ENCODE results near the gene WDFY2. TPM values are rescaled to one million over a fixed set of nuclear protein-coding genes. Genes with fewer than 3 reads are reported as not detected.

Gene WDFY2
- total and polyA plus RNA-seq, 7 donors, result 0.66 to 5.3 (median 1.7) TPM

DNA sequence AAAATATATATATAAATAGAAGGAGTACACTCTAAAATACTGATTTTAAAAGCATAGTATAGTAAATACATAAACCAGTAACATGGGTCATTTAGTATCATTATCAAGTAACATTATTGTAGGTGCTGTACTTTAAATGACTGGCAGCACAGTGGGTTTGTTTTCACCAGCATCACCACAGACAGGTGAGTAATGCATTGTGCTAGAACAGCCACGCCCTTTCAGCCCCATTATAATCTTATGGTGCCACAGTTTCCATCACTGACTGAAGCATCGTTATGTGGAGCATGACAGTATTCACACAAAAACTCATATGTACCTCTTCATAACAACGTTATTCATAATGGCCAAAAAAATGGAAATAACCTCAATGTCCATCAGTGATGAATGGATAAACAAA is 131.4 kb downstream of the WDFY2 start:
- no peak overlapping the region for H3K27ac ChIP-seq
- WGBS, 3 donors, result 94 to 98% (median 96%) methylated on average over 3 of the region's 3 CpGs
- intact Hi-C loops (cut with DNase I), result no loop called here
- no peak for ATAC-seq
- no peaks in the 10 kb centered on the region for H3K27me3 ChIP-seq (ENCODE audit: insufficient read depth in 3 of 3, low read length in 2 of 3)
- no peaks in the 10 kb centered on the region for H3K36me3 ChIP-seq (ENCODE audit: insufficient read depth in 1 of 2, low read depth in 1 of 2)
- H3K4me3 ChIP-seq, result no peak overlapping the region
- no peak for DNase-seq
- no peak for TF ChIP-seq CTCF (IDR thresholded peaks at IDR 0.05)
- H3K4me1 ChIP-seq, result no peaks in the 10 kb centered on the region
- no peaks in the 10 kb centered on the region for H3K9me3 ChIP-seq

- no peak overlapping the region for H3K4me3 ChIP-seq
- TF ChIP-seq CTCF (IDR thresholded peaks at IDR 0.05), result no peak
- WGBS, 3 donors, result 74 to 94% (median 80%) methylated on average over 1 of the region's 1 CpG
Measured at GRCh38 chr13:51717786-51718398, 133.6 kb downstream of the WDFY2 start.

DNA sequence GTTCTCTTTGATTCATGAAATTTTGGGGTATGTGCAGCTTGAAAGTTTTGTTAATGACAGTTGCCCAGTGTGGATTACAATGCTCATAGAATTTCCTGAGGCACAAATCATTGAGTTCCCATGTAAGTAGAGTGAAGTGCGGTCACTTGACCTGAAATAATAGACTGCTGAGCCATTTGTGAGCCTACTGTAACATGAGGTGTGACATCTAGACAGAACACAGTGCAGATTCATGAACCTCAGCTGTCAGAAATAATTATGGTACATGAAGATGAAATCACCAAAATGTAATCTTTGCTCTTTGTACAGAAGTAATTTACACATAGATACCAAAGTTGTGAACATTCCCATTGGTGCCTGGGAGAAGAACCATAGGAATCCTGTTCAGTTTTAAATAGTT is 135.1 kb downstream of the WDFY2 start:
- TF ChIP-seq CTCF (IDR thresholded peaks at IDR 0.05), result no peak
- 69 to 88% (median 73%) methylated on average over 1 of the region's 1 CpG for WGBS, 3 donors
- no peak overlapping the region for H3K27ac ChIP-seq

More at GRCh38 chr13:51717786-51718398, 133.6 kb downstream of the WDFY2 start:
- intact Hi-C loops (cut with DNase I), result no loop called here
- H3K9me3 ChIP-seq, result no peaks in the 10 kb centered on the region
- H3K4me1 ChIP-seq, result no peaks in the 10 kb centered on the region
- ATAC-seq, result no peak
- no peak overlapping the region for H3K27ac ChIP-seq
- H3K36me3 ChIP-seq (ENCODE audit: insufficient read depth in 1 of 2, low read depth in 1 of 2), result no peaks in the 10 kb centered on the region
- H3K27me3 ChIP-seq (ENCODE audit: insufficient read depth in 3 of 3, low read length in 2 of 3), result no peaks in the 10 kb centered on the region
- no peak for DNase-seq

DNA sequence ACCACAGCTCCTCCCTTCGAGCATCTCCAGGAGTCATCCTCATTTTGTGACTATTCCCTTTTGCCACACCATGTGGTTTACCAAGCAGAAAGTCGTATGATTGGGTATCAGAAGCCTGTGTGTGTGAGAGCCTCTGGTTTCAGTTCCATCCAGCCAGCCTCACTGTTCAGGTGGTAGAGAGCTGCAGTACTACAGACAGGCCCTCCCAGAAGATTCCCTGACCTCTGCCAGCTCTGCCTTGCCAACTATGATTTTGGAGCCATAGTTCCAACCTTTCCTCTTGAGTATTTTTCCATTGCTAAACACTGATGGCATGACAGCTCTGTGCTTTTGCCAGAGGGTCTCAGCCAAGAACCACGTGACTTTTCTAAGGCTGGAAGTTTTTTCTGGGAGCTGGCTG is 137.2 kb downstream of the WDFY2 start:
- DNase-seq, result peak in 1 of 2 donors; percentile 23
- Histone ChIP-seq H3K4me1 (peaks cover 2% of the 10 kb centered on the region), H3K4me3 (no peak overlapping the region), H3K27ac (no peak overlapping the region), H3K36me3 (ENCODE audit: insufficient read depth in 1 of 2, low read depth in 1 of 2) (no peaks in the 10 kb centered on the region), H3K27me3 (ENCODE audit: insufficient read depth in 3 of 3, low read length in 2 of 3) (no peaks in the 10 kb centered on the region), H3K9me3 (no peaks in the 10 kb centered on the region)
- peak in 2 of 4 donors; percentile 19 to 51 for ATAC-seq
- 39 to 50% (median 39%) methylated on average over 3 of the region's 3 CpGs for WGBS, 3 donors
- intact Hi-C loops (cut with DNase I), result no loop called here
- no peak for TF ChIP-seq CTCF (IDR thresholded peaks at IDR 0.05)

More for the DNA sequence above, 135.1 kb downstream of the WDFY2 start:
- no peaks in the 10 kb centered on the region for H3K36me3 ChIP-seq (ENCODE audit: insufficient read depth in 1 of 2, low read depth in 1 of 2)
- H3K4me3 ChIP-seq, result no peak overlapping the region
- no peak for DNase-seq
- intact Hi-C loops (cut with DNase I), result no loop called here
- no peak for ATAC-seq
- no peaks in the 10 kb centered on the region for H3K4me1 ChIP-seq
- H3K27me3 ChIP-seq (ENCODE audit: insufficient read depth in 3 of 3, low read length in 2 of 3), result no peaks in the 10 kb centered on the region
- no peaks in the 10 kb centered on the region for H3K9me3 ChIP-seq

GRCh38 chr13:51723529-51723928 is 139.3 kb downstream of the WDFY2 start:
- TF ChIP-seq CTCF (IDR thresholded peaks at IDR 0.05), result no peak
- DNase-seq (no peak), ATAC-seq (peak in 1 of 4 donors; percentile 59)
- WGBS, 3 donors, result 24 to 58% (median 34%) methylated on average over 6 of the region's 6 CpGs
- Histone ChIP-seq H3K9me3 (no peaks in the 10 kb centered on the region), H3K27me3 (ENCODE audit: insufficient read depth in 3 of 3, low read length in 2 of 3) (no peaks in the 10 kb centered on the region), H3K4me1 (peaks cover 4% of the 10 kb centered on the region), H3K36me3 (ENCODE audit: insufficient read depth in 1 of 2, low read depth in 1 of 2) (no peaks in the 10 kb centered on the region), H3K4me3 (no peak overlapping the region), H3K27ac (no peak overlapping the region)
- intact Hi-C loops (cut with DNase I), result no loop called here

All from psoas muscle (tissue), 8 donors.